GM12878 (cell line): ENCODE measurements around the gene PKD2. TPM values are rescaled to one million over a fixed set of nuclear protein-coding genes. Genes with fewer than 3 reads are reported as not detected.

Experiments used
- ATAC-seq: fragments of 200-7000 bp; cut with Tn5 transposase; 3 replicates; pipeline ENCODE4 v1.9.1; 2020; ENCODE audit warnings: mild to moderate bottlenecking, moderate library complexity
- BruUV-seq: library from RNA; stranded (reverse); fragments of 400-500 nt; replicated peaks from 2 replicates; lab custom pipeline; 2021; lab: Mats Ljungman, UMichigan
- CTCF ChIA-PET: fragments of 300-600 bp; sonication (Branson Sonifier 250); formaldehyde crosslinking; extraction: SDS; loops from one replicate; lab custom pipeline; 2021; ENCODE audit warnings: inconsistent platforms; lab: Yijun Ruan, JAX
- POLR2A ChIA-PET: fragments of 350-600 bp; formaldehyde crosslinking; extraction: SDS; loops from one replicate; lab custom pipeline; 2021; ENCODE audit warnings: inconsistent platforms; lab: Charles Lee
- RAD21 ChIA-PET: fragments of 300-600 bp; sonication (Branson Sonifier 250); formaldehyde crosslinking; loops from one replicate; lab custom pipeline; 2023; ENCODE audit warnings: antibody characterized with exemption; ENCODE audit not compliant: unreplicated experiment; lab: Charles Lee
- SMC1A ChIA-PET: fragments of 300-600 bp; sonication (Branson Sonifier 250); formaldehyde crosslinking; loops from one replicate; lab custom pipeline; 2023; ENCODE audit not compliant: unreplicated experiment, uncharacterized antibody; lab: Charles Lee
- DNase-seq: peaks from one replicate; pipeline ENCODE4 v3.0.0-alpha.2; 2011; ENCODE audit warnings: low read depth, low spot score
- FAIRE-seq: peaks from 3 replicates; lab custom pipeline; 2011; peaks lifted over from hg19 to GRCh38; lab: Jason Lieb, UNC
- H2AFZ ChIP-seq: 2 replicates; pipeline ENCODE4 v1.6.0; 2011; ENCODE audit warnings: low read depth, low read length, control low read depth; ENCODE audit not compliant: control insufficient read depth
- H3K27ac ChIP-seq: 2 replicates; pipeline ENCODE4 v1.5.1; 2011; ENCODE audit warnings: control low read depth; ENCODE audit not compliant: control insufficient read depth, insufficient read depth
- H3K27me3 ChIP-seq, 2 experiments: replicated peaks in 1 of 2; 2 replicates each; pipeline versions ENCODE4 v1.6.0 to v1.6.1; 2011; ENCODE audit warnings: low read length in 1 of 2; ENCODE audit not compliant: control insufficient read depth in 2 of 2, insufficient read depth in 2 of 2
- H3K36me3 ChIP-seq, 2 experiments: 2 replicates each; pipeline ENCODE4 v1.5.1; 2011; ENCODE audit warnings: low read length in 1 of 2; ENCODE audit not compliant: control insufficient read depth in 2 of 2, insufficient read depth in 2 of 2
- H3K4me1 ChIP-seq: 2 replicates; pipeline ENCODE4 v1.6.1; 2011; ENCODE audit warnings: mild to moderate bottlenecking, low read length, moderate library complexity, mixed read lengths; ENCODE audit not compliant: control insufficient read depth, insufficient read depth
- H3K4me2 ChIP-seq: 2 replicates; pipeline ENCODE4 v1.6.0; 2011; ENCODE audit warnings: control low read depth; ENCODE audit not compliant: control insufficient read depth, insufficient read depth
- H3K4me3 ChIP-seq: fragments of 200-600 bp; sonication (generic); 2 replicates; pipeline ENCODE4 v1.5.1; 2016
- H3K79me2 ChIP-seq: 2 replicates; pipeline ENCODE4 v1.6.0; 2011; ENCODE audit warnings: low read length; ENCODE audit not compliant: control insufficient read depth, insufficient read depth
- H3K9ac ChIP-seq: 2 replicates; pipeline ENCODE4 v1.8.0; 2011; ENCODE audit warnings: low read length, control low read depth, mixed read lengths; ENCODE audit not compliant: control insufficient read depth, insufficient read depth
- H3K9me3 ChIP-seq: replicated peaks from 3 replicates; pipeline ENCODE4 v1.5.1; 2011; ENCODE audit warnings: mild to moderate bottlenecking, low read length; ENCODE audit not compliant: control insufficient read depth, insufficient read depth
- H4K20me1 ChIP-seq: 2 replicates; pipeline ENCODE4 v1.6.0; 2011; ENCODE audit not compliant: control insufficient read depth, insufficient read depth
- BHLHE40 ChIP-seq, 2 experiments: fragments of 450-650 bp in 1 of 2; IDR thresholded peaks; 2 replicates each; pipeline ENCODE4 v1.6.1; 2011 to 2017; ENCODE audit warnings: low read depth in 2 of 2, borderline replicate concordance in 1 of 2, improper control_type of control experiment in 1 of 2, low read length in 1 of 2, mild to moderate bottlenecking in 1 of 2
- CREB1 ChIP-seq: IDR thresholded peaks from 2 replicates; pipeline ENCODE4 v1.6.1; 2012; ENCODE audit warnings: low read depth, mild to moderate bottlenecking, inconsistent platforms
- ESRRA ChIP-seq: IDR thresholded peaks from 2 replicates; pipeline ENCODE4 v1.6.1; 2012; ENCODE audit warnings: mild to moderate bottlenecking, low read length, improper control_type of control experiment
- EZH2 ChIP-seq: IDR thresholded peaks from 2 replicates; pipeline ENCODE4 v1.6.1; 2012; ENCODE audit warnings: low read depth, mild to moderate bottlenecking, control low read depth, inconsistent platforms, low read length, borderline replicate concordance; ENCODE audit not compliant: control insufficient read depth
- GATAD2B ChIP-seq: fragments of 450-650 bp; conservative IDR thresholded peaks from 2 replicates; pipeline ENCODE4 v1.6.1; 2017; ENCODE audit warnings: low read depth, mild to moderate bottlenecking, moderate library complexity
- HSF1 ChIP-seq: fragments of 150-350 bp; IDR thresholded peaks from 2 replicates; pipeline ENCODE4 v1.6.1; 2014; ENCODE audit warnings: mild to moderate bottlenecking, low read depth, low read length
- MTA3 ChIP-seq: IDR thresholded peaks from 2 replicates; pipeline ENCODE4 v1.6.1; 2012; ENCODE audit warnings: low read length, inconsistent platforms, borderline replicate concordance
- PAX8 ChIP-seq: fragments of 450-650 bp; IDR thresholded peaks from 2 replicates; pipeline ENCODE4 v1.6.1; 2017; ENCODE audit warnings: mild to moderate bottlenecking, moderate library complexity
- RAD51 ChIP-seq: fragments of 450-650 bp; IDR thresholded peaks from 2 replicates; pipeline ENCODE4 v1.6.1; 2016; ENCODE audit warnings: moderate library complexity, mild to moderate bottlenecking, inconsistent platforms
- RUNX3 ChIP-seq: IDR thresholded peaks from 2 replicates; pipeline ENCODE4 v1.6.1; 2012; ENCODE audit warnings: low read length, inconsistent platforms
- WRNIP1 ChIP-seq: IDR thresholded peaks from 2 replicates; pipeline ENCODE4 v1.6.1; 2011; ENCODE audit warnings: low read depth, low read length, improper control_type of control experiment, borderline replicate concordance
- ZNF622 ChIP-seq: fragments of 450-650 bp; IDR thresholded peaks from 2 replicates; pipeline ENCODE4 v1.6.1; 2017; ENCODE audit warnings: mild to moderate bottlenecking, inconsistent platforms
- WGBS: methylation state at CpG from one replicate; pipeline ENCODE4 v1.1.6; 2016; ENCODE audit warnings: low lambda C conversion rate; ENCODE audit not compliant: insufficient replicate concordance, insufficient coverage; ENCODE audit errors: missing lambda C conversion rate; 5-methylcytosine and 5-hydroxymethylcytosine counted together
- in situ Hi-C: fragments of 300-500 bp; cut with MboI; formaldehyde crosslinking; loops from 9 replicates; pipeline ENCODE4 v1.14.3; 2018; ENCODE audit warnings: mixed read lengths
- intact Hi-C: fragments of 100-400 bp; cut with micrococcal nuclease; formaldehyde crosslinking; loops from one replicate; pipeline ENCODE4 v1.14.2; 2022; ENCODE audit not compliant: unreplicated experiment
- polyA plus RNA-seq, 11 experiments: library from polyadenylated mRNA; depleted of rRNA in 4 of 11; unstranded in 6 of 11; stranded (reverse) in 5 of 11; fragments of >200 nt; fragmentation: Nextera tagmentation in 4 of 11; fragmentation: Illumina TruSeq in 1 of 11; extraction: Ambion mirVana in 4 of 11; extraction: Trizol in 1 of 11; gene quantifications; 1 replicate in 1 of 11; 2 replicates in 10 of 11; pipeline versions ENCODE4 v1.2.1 to v1.2.3, GENCODE V29; 2011 to 2016; ENCODE audit warnings: inconsistent platforms in 2 of 11, missing spikeins in 2 of 11, low read depth in 1 of 11
- total RNA-seq, 4 experiments: library from RNA; depleted of rRNA in 3 of 4; stranded (reverse); fragments of >200 nt in 3 of 4; fragmentation: Illumina TruSeq in 1 of 4; extraction: Trizol in 1 of 4; gene quantifications; 2 replicates each; pipeline versions ENCODE4 v1.2.1 to v1.2.3, GENCODE V29; 2013 to 2021

Gene PKD2
- total and polyA plus RNA-seq, 10 of the 15 experiments (the other 5 are each of a cell fraction or from before 2014, with no cell fraction given) = 2.0 to 13.8 (median 8.4) TPM

GRCh38 chr4:88028946-88029345, 21.5 kb downstream of the PKD2 start:
- no peak overlapping the region for H2AFZ ChIP-seq
- BruUV-seq = no TSS peak
- no peaks in the 10 kb centered on the region for H3K27me3 ChIP-seq
- no peaks in the 10 kb centered on the region for H4K20me1 ChIP-seq
- no peaks in the 10 kb centered on the region for H3K36me3 ChIP-seq
- ChIA-PET SMC1A (interaction anchor here (1.6 kb wide), 1 partner anchor 183 kb away, joined by 5 read pairs; no protein-coding TSS in a partner anchor), RAD21 (no interaction called here), CTCF (interaction anchor here (1.3 to 5.2 kb wide), 2 partner anchors 8 to 182 kb away, joined by 5 to 159 read pairs; no protein-coding TSS in a partner anchor), POLR2A (no interaction called here)
- WGBS = 78% methylated on average over 3 of the region's 3 CpGs
- no peaks in the 10 kb centered on the region for H3K79me2 ChIP-seq
- in situ Hi-C loops = no loop called here
- no peaks in the 10 kb centered on the region for H3K4me1 ChIP-seq
- no peak for ATAC-seq
- no peak overlapping the region for H3K27ac ChIP-seq
- H3K4me2 ChIP-seq = no peak overlapping the region
- H3K9ac ChIP-seq = no peak overlapping the region
- H3K9me3 ChIP-seq = peaks cover 3% of the 10 kb centered on the region; the same call in 2 of the 3 replicates
- FAIRE-seq = no peak
- DNase-seq = no peak
- no peak overlapping the region for H3K4me3 ChIP-seq
- TF ChIP-seq WRNIP1 (no peak), BHLHE40 (IDR thresholded peaks at IDR 0.05; ENCODE audit: borderline replicate concordance in 1 of 2, low read depth in 2 of 2, low read length in 1 of 2) (no peak), ESRRA (no peak), MTA3 (no peak), RUNX3 (no peak), GATAD2B (no peak), RAD51 (no peak), PAX8 (no peak), ZNF622 (no peak), EZH2 (no peak), HSF1 (no peak), CREB1 (no peak)
- TF ChIP-seq, all 136 proteins: peak for 0
- intact Hi-C loops = no loop called here
